IMR-90 (cell line): ENCODE data around the gene AQP6. TPM values are rescaled to one million over a fixed set of nuclear protein-coding genes. Genes with fewer than 3 reads are reported as not detected.

ENCODE experiments used
- ATAC-seq: fragments of 200-7000 bp; cut with Tn5 transposase; 2 replicates; pipeline ENCODE4 v1.9.1; 2020; ENCODE audit warnings: low read depth, mild to moderate bottlenecking, moderate library complexity
- BruUV-seq: library from RNA; stranded (reverse); fragments of 400-500 nt; replicated peaks from 2 replicates; lab custom pipeline; 2021; lab: Mats Ljungman, UMichigan
- CTCF ChIA-PET: fragments of 300-600 bp; formaldehyde crosslinking; extraction: SDS; loops from one replicate; lab custom pipeline; 2021; ENCODE audit warnings: antibody characterized with exemption; lab: Yijun Ruan, JAX
- POLR2A ChIA-PET: fragments of 300-600 bp; sonication (Branson Sonifier 250); formaldehyde crosslinking; loops from one replicate; lab custom pipeline; 2022; ENCODE audit warnings: antibody characterized with exemption; ENCODE audit not compliant: unreplicated experiment; lab: Charles Lee
- DNase-seq: peaks from one replicate; pipeline ENCODE4 v3.0.0; 2013
- H2AFZ ChIP-seq: replicated peaks from 2 replicates; pipeline ENCODE3; 2013; ENCODE audit warnings: low read length, mild to moderate bottlenecking; ENCODE audit not compliant: poor library complexity
- H2AK5ac ChIP-seq: 2 replicates; pipeline ENCODE4 v1.6.1; 2013; ENCODE audit warnings: low read depth, low read length, inconsistent platforms
- H2AK9ac ChIP-seq: replicated peaks from 2 replicates; pipeline ENCODE3; 2013; ENCODE audit warnings: mild to moderate bottlenecking, low read depth, low read length, moderate library complexity; ENCODE audit not compliant: poor library complexity
- H2BK120ac ChIP-seq: 2 replicates; pipeline ENCODE4 v1.6.1; 2013; ENCODE audit warnings: low read depth, low read length, inconsistent platforms
- H2BK15ac ChIP-seq: 3 replicates; pipeline ENCODE4 v1.6.1; 2013; ENCODE audit warnings: low read depth, low read length, inconsistent platforms
- H2BK20ac ChIP-seq: 2 replicates; pipeline ENCODE4 v1.6.1; 2013; ENCODE audit warnings: low read depth, mild to moderate bottlenecking, inconsistent platforms, low read length, moderate library complexity
- H2BK5ac ChIP-seq: 2 replicates; pipeline ENCODE4 v1.6.1; 2013; ENCODE audit warnings: mild to moderate bottlenecking, low read depth, low read length, inconsistent platforms; ENCODE audit not compliant: poor library complexity, severe bottlenecking
- H3K14ac ChIP-seq: replicated peaks from 2 replicates; pipeline ENCODE4 v1.6.1; 2013; ENCODE audit warnings: low read depth, low read length, inconsistent platforms
- H3K18ac ChIP-seq: 2 replicates; pipeline ENCODE4 v1.6.1; 2013; ENCODE audit warnings: low read depth, low read length, control low read depth
- H3K23ac ChIP-seq: 2 replicates; pipeline ENCODE4 v1.6.1; 2013; ENCODE audit warnings: low read depth, low read length, inconsistent platforms
- H3K27ac ChIP-seq: 2 replicates; pipeline ENCODE4 v1.5.1; 2013; ENCODE audit warnings: mild to moderate bottlenecking, control low read depth, low read length; ENCODE audit not compliant: insufficient read depth
- H3K27me3 ChIP-seq: 2 replicates; pipeline ENCODE4 v1.6.1; 2013; ENCODE audit warnings: low read length; ENCODE audit not compliant: control insufficient read depth, insufficient read depth
- H3K36me3 ChIP-seq: 2 replicates; pipeline ENCODE4 v1.6.1; 2013; ENCODE audit warnings: low read length, mixed read lengths; ENCODE audit not compliant: control insufficient read depth, insufficient read depth
- H3K4ac ChIP-seq: 2 replicates; pipeline ENCODE4 v1.6.1; 2013; ENCODE audit warnings: low read depth, low read length, inconsistent platforms
- H3K4me1 ChIP-seq: 2 replicates; pipeline ENCODE4 v1.6.1; 2013; ENCODE audit warnings: low read length, mixed read lengths; ENCODE audit not compliant: control insufficient read depth, insufficient read depth
- H3K4me2 ChIP-seq: 2 replicates; pipeline ENCODE4 v1.6.1; 2013; ENCODE audit warnings: low read depth, mild to moderate bottlenecking, control low read depth, low read length, moderate library complexity
- H3K4me3 ChIP-seq: 2 replicates; pipeline ENCODE4 v1.5.1; 2013; ENCODE audit warnings: low read depth, mild to moderate bottlenecking, control low read depth, low read length, moderate library complexity; ENCODE audit not compliant: insufficient read depth
- H3K56ac ChIP-seq: 2 replicates; pipeline ENCODE4 v1.6.1; 2013; ENCODE audit warnings: low read length, inconsistent platforms; ENCODE audit not compliant: insufficient read depth; ENCODE audit errors: extremely low read depth
- H3K79me1 ChIP-seq, 2 experiments: 2 replicates each; pipeline ENCODE4 v1.6.1; 2013; ENCODE audit warnings: low read length in 2 of 2, inconsistent platforms in 1 of 2, low read depth in 1 of 2
- H3K9ac ChIP-seq: 2 replicates; pipeline ENCODE4 v1.6.1; 2013; ENCODE audit warnings: low read depth, low read length, control low read depth
- H3K9me1 ChIP-seq: 2 replicates; pipeline ENCODE4 v1.6.1; 2013; ENCODE audit warnings: low read length, inconsistent platforms; ENCODE audit not compliant: insufficient read depth
- H3K9me3 ChIP-seq: 2 replicates; pipeline ENCODE4 v1.6.1; 2013; ENCODE audit warnings: low read length; ENCODE audit not compliant: control insufficient read depth, insufficient read depth
- H4K20me1 ChIP-seq: 2 replicates; pipeline ENCODE4 v1.6.1; 2013; ENCODE audit warnings: low read length, inconsistent platforms; ENCODE audit not compliant: insufficient read depth
- H4K5ac ChIP-seq: 2 replicates; pipeline ENCODE4 v1.6.1; 2013; ENCODE audit warnings: mild to moderate bottlenecking, low read depth, low read length, control low read depth
- H4K8ac ChIP-seq, 2 experiments: 2 replicates each; pipeline ENCODE4 v1.6.1; 2013; ENCODE audit warnings: low read depth in 2 of 2, low read length in 2 of 2, control low read depth in 1 of 2, inconsistent platforms in 1 of 2
- H4K91ac ChIP-seq: 2 replicates; pipeline ENCODE4 v1.6.1; 2013; ENCODE audit warnings: low read depth, low read length, inconsistent platforms; ENCODE audit not compliant: insufficient read depth
- CHD1 ChIP-seq: IDR thresholded peaks from 2 replicates; pipeline ENCODE4 v1.6.1; 2012; ENCODE audit warnings: low read depth, low read length, improper control_type of control experiment
- ELK1 ChIP-seq: fragments of 150-350 bp; IDR thresholded peaks from 2 replicates; pipeline ENCODE4 v1.6.1; 2016; ENCODE audit warnings: low read depth, mild to moderate bottlenecking, low read length, moderate library complexity, borderline replicate concordance
- MAFK ChIP-seq: IDR thresholded peaks from 2 replicates; pipeline ENCODE4 v1.6.1; 2012; ENCODE audit warnings: low read depth, low read length, improper control_type of control experiment
- MAZ ChIP-seq: IDR thresholded peaks from 2 replicates; pipeline ENCODE4 v1.6.1; 2012; ENCODE audit warnings: low read depth, mild to moderate bottlenecking, low read length, improper control_type of control experiment, moderate library complexity, borderline replicate concordance
- RCOR1 ChIP-seq: IDR thresholded peaks from 2 replicates; pipeline ENCODE4 v1.6.1; 2012; ENCODE audit warnings: mild to moderate bottlenecking, low read length, improper control_type of control experiment; ENCODE audit not compliant: insufficient replicate concordance
- SMC3 ChIP-seq: fragments of 150-350 bp; IDR thresholded peaks from 2 replicates; pipeline ENCODE4 v1.6.1; 2016; ENCODE audit warnings: low read depth, mild to moderate bottlenecking, antibody characterized with exemption, low read length, moderate library complexity
- USF2 ChIP-seq: fragments of 150-350 bp; IDR thresholded peaks from 2 replicates; pipeline ENCODE4 v1.6.1; 2017; ENCODE audit warnings: mild to moderate bottlenecking, antibody characterized with exemption, low read length, low read depth
- WGBS, 2 experiments: methylation state at CpG; one replicate each; pipeline versions ENCODE4 v1.1.5 to v1.1.7; 2013; ENCODE audit warnings: missing lambda C conversion rate in 2 of 2; ENCODE audit not compliant: insufficient read length in 1 of 2; ENCODE audit errors: extremely low coverage in 2 of 2; 5-methylcytosine and 5-hydroxymethylcytosine counted together
- dilution Hi-C: fragments of 300-500 bp; cut with HindIII; formaldehyde crosslinking; loops from one replicate; pipeline ENCODE4 v1.14.3; 2018; ENCODE audit warnings: low sequenced_read_pairs; ENCODE audit not compliant: unreplicated experiment
- in situ Hi-C: fragments of 300-500 bp; cut with MboI; formaldehyde crosslinking; loops from 3 replicates; pipeline ENCODE4 v1.14.3; 2019; ENCODE audit warnings: low sequenced_read_pairs, inconsistent platforms, mixed read lengths
- intact Hi-C: fragments of 100-400 bp; cut with micrococcal nuclease; formaldehyde crosslinking; loops from 2 replicates; pipeline ENCODE4 v1.10.0; 2022
- polyA plus RNA-seq, 3 experiments: library from polyadenylated mRNA; depleted of rRNA; stranded (reverse); fragments of >200 nt; gene quantifications; 2 replicates each; pipeline ENCODE4 v1.2.3, GENCODE V29; 2012; ENCODE audit warnings: low replicate concordance in 1 of 3
- total RNA-seq: library from RNA; depleted of rRNA; stranded (reverse); fragments of >200 nt; gene quantifications from 2 replicates; pipeline ENCODE4 v1.2.3, GENCODE V29; 2012

Gene AQP6
- total and polyA plus RNA-seq, 2 of the 4 experiments (the other 2 are of a cell fraction) = not detected

- 100% methylated on average over 2 of the region's 7 CpGs; no CpG with 5 or more reads in 1 of the 2 experiments for WGBS, 2 experiments
- Histone ChIP-seq H3K4me2 (no peak overlapping the region), H3K9me1 (0 out of 2 replicates have a peak, but pooled peaks cover 3% of the 10 kb centered on the region), H3K23ac (no peak overlapping the region), H2AK5ac (no peak overlapping the region), H2BK20ac (no peak overlapping the region), H3K4me1 (no peaks in the 10 kb centered on the region; the same call in 1 of the 2 replicates), H2AK9ac (no peak overlapping the region), H4K91ac (no peak overlapping the region), H3K79me1 (no peaks in the 10 kb centered on the region), H4K5ac (no peak overlapping the region), H3K27ac (no peak overlapping the region), H2BK15ac (no peak overlapping the region), H4K20me1 (no peaks in the 10 kb centered on the region), H3K9me3 (no peaks in the 10 kb centered on the region), H2BK120ac (no peak overlapping the region), H3K4me3 (no peak overlapping the region), H2BK5ac (no peak overlapping the region), H3K9ac (no peak overlapping the region), H3K18ac (no peak overlapping the region), H3K27me3 (peaks cover 25% of the 10 kb centered on the region), H3K14ac (no peak overlapping the region), H4K8ac (no peak overlapping the region), H2AFZ (no peak overlapping the region), H3K56ac (no peak overlapping the region), H3K36me3 (no peaks in the 10 kb centered on the region), H3K4ac (no peak overlapping the region)
- DNase-seq (no peak), ATAC-seq (no peak)
- intact Hi-C loops = no loop called here
- TF ChIP-seq CHD1 (no peak), RCOR1 (no peak), USF2 (no peak), MAFK (no peak), SMC3 (no peak), MAZ (no peak), ELK1 (no peak)
- BruUV-seq = no TSS peak
- ChIA-PET POLR2A (no interaction called here), CTCF (no interaction called here)
- in situ Hi-C loops = no loop called here
- dilution Hi-C loops = no loop called here
Measured at GRCh38 chr12:49947593-49948226, 25.0 kb upstream of the AQP6 start.
